KBM-7 (cell line): Measurements from ENCODE around the gene KMT2B.

Experiments used
- DNase-seq: peaks from one replicate; pipeline ENCODE4 v3.0.0-alpha.2; 2015
- in situ Hi-C: fragments of 300-500 bp; cut with MboI; formaldehyde crosslinking; loops from 2 replicates; pipeline ENCODE4 v1.14.3; 2020; ENCODE audit warnings: low sequenced_read_pairs, low pct_unique_long_range_greater_than_20kb, mixed read lengths

KMT2B gene

DNA sequence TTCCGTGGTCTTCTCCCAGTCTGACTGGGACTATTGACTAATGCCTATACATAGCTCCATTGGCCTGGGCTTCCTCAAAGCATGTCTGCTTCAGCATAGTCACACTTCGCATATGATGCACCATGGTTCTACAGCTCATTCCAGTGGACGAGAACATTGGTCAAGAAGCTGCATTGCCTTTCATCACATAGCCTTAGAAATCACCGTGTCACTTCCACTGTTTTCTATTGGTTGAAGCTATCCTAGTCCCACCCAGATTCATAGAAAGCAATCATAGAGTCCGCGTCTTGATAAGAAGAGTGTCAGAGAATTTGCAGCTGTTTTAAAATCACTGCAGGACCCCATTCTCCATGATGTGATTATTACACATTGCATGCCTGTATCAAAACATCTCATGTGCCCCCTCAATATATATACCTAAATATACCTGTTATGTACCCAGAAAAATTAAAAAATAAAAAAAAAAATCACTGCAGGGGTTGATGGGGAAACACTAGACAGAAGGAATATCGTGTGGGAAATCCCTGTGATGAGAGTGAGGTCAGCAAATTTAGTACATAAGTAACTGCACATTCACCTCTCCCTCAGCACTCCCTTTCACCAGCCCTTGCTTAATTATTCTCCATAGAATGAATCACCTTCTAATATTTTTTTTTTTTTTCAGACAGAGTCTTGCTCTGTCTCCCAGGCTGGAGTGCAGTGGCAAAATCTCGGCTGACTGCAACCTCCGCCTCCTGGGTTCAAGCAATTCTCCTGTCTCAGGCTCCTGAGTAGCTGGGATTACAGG lies 55.4 kb downstream of the KMT2B start:
- in situ Hi-C loops: no loop called here
- no peak for DNase-seq

DNA sequence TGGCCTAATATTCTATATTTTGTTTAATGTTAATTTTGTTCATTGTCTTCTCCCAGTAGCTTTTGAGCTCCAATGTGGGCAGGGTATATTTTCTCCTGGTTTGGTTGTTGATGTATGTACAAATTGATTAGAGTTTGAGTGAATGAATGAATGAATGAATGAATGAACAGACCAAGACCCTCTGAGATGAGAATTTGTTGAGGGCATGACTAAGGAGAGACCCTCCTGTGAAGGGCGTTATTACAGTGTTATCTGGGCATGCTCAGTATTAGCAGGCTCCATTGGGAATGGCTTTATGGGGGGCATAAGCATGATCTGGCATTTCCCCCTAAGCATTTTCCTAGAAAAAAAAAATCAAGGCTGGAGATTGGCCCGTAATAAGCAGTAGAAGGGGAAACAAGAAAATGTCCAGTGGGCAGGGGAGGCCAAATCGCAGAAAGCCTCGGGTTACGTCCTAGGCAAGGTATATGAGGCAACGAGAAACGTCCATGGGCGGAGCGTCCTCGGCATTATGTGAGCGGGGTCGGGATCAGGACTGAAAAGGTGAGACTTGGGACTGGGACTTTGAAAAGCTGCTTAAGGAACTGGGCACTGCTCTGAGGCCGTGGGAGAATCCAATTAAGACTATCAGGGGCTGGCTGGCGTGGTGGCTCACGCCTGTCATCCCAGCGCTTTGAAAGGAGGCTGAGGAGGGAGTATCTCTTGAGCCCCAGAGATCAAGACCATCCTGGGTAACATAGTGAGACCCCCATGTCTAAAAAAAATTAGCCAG lies 56.7 kb downstream of the KMT2B start:
- DNase-seq: no peak
- in situ Hi-C loops: no loop called here

DNA sequence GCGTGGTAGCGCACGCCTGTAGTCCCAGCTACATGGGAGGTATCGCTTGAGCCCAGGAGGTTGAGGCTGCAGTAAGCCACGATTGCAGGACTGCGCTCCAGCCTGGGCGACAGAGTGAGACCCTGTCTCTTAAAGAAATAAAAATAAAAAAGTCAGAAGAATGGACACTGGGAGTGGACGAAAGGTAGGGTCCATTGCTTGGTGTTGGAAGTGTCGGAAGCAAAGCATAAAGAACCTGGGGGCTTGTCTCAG lies 57.2 kb downstream of the KMT2B start:
- in situ Hi-C loops: no loop called here
- DNase-seq: no peak

DNA sequence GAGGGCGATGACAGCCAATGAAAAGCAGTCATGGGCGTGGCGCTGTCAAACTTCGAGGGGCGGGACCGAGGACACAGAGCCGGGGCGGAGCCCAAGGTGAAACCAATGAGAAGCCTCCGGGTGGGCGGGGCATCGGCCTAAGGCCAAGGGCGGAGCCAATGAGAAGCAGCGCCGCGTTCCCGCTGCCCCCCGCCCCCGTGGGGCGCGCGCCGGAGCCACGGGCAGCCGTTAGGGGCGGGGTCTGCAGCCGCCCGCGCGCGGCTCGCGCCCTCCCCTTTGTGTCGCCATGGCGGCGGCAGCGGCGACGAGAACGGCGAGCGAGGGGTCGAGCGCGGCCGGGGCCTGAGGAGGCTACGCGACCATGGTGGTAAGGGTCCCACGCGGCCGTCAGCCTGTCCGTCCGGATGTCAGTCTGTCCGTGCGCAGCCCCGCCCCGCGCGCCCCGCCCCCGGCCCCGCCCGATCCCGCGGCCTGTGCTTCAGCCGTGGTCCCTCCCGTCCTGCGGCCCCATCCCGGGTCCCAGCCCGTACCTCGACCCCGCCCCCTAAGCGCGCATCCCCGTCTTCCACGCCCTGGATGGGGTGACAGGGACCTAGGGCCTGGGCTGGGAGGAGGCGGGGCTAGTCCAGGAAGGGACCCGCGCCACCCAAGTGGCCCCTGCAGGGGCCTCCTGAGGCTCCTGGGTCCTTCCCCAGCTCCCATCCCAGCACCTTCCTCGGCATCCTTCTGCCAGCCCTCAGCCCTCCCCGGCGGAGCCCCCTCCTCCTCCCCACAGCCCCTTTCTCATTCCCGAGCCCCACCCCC lies 57.7 kb downstream of the KMT2B start, which contains the start of gene ARHGAP33:
Gene ARHGAP33, plus strand, starts transcription at position 267 of the 804 bp plus-strand sequence. Its CDS starts 95 bp downstream, at position 362.
- in situ Hi-C loops: no loop called here
- DNase-seq: peak; percentile 96

DNA sequence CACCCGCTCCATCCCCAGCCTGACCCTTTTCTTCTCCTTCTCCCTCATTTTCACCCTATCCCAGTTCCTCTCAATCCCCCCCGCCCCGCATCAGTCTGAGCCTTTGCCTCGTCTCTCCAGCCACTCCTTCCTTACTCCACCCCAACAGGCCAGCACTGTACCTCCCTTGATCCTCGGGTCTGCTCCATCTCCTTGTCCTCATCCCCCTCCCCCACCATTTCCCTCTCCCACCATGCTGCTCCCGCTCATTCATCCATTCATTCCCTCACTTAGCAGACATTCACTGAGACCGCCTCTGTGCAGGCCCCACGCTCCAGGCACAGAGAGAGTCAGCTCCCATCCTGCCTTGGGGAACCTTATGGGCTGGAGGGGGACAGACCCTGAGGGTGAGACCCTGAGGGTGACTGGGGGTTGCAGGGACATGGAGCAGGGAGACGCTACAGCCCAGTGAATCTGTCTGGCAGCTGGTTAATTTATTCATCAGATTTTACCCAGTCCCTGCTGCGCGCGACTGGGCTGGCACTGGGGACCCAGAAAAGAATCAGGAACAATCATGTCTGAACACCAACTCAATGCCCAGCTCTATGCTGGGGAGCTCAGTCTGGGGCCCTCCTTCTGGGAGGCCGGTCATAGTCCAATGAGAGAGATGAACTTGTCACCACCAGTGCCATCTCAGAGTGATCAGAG lies 58.4 kb downstream of the KMT2B start:
- in situ Hi-C loops: no loop called here
- DNase-seq: no peak

DNA sequence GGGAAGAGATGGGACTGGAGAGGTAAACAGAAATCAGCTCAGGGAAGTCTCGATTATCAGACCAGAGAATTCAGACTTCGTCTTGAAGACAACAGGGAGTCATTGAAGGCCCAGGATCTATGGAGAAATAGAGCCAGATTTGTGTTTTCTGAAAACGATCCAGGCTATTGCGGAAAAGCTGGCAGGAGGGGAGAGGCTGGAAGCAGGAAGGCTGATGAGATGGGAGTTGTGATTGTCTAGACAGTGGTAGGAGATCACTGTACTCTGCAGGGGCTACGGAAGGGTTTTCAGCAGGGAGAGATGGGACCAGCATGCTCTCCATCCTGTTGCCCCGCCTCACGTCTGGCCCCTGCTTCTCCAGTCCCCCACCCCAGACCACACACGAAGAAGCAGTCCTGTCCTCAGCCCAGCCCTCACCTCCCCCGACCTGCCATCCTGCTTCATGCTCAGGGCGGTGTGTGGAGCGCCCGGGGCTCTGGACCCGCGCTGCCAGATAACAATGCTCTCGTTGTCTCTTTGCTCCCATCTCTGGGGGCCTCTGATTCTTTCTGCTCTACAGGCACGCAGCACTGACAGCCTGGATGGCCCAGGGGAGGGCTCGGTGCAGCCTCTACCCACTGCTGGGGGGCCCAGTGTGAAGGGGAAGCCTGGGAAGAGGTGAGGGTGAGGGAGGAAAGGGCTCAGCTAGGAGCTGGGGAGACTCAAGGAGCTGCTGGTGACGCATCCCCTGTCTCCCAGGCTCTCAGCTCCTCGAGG lies 59.5 kb downstream of the KMT2B start:
- no peak for DNase-seq
- in situ Hi-C loops: no loop called here

DNA sequence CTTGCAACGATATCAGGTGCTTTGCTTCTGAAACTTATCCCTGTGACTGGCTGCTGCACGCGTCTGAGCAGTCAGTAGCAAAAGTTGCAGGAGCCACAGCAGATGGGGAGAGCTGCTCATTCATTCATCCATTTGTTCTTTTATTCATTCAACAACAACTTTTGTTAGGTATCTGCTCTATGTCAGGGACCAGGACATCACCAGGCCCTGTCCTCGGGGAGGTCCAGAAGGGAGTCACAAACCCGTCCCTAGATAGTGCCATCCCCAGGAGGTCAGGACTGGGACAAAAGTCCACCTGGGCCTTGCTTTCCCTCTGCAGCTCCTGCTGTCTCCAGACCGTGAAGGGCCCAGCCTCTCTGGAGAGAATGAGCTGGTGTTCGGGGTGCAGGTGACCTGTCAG lies 60.2 kb downstream of the KMT2B start:
- DNase-seq: no peak
- in situ Hi-C loops: no loop called here

DNA sequence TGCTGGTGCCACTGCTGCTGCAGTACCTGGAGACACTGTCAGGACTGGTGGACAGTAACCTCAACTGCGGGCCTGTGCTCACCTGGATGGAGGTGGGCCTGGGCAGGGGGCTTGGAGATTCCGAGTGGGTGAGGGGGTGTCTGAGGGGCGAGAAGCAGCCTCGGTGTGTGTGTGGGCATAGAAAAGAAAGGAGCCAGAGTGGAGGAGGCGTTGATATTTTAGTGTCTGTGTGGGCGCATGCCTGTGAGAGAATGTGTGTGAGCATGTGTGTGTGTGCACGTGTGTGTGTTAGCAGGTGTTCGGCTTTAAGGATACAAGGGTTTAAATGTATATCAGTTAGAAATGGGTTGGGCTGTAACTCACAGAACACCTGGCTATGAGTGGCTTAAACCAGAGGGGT lies 61.2 kb downstream of the KMT2B start:
- no peak for DNase-seq
- in situ Hi-C loops: no loop called here

DNA sequence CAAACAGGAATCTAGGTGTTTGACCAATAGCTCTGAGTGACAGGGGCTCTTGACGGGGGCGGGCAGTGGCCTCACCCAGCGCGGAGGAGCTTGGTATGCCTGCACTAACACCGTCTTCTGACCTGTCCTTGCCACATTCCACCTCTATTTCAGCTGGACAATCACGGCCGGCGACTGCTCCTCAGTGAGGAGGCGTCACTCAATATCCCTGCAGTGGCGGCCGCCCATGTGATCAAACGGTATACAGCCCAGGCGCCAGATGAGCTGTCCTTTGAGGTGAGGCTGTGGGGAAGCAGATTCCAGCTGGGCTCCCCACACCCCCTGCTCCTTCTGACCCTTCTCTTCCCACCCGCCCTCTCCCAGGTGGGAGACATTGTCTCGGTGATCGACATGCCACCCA lies 62.3 kb downstream of the KMT2B start:
- in situ Hi-C loops: no loop called here
- no peak for DNase-seq

DNA sequence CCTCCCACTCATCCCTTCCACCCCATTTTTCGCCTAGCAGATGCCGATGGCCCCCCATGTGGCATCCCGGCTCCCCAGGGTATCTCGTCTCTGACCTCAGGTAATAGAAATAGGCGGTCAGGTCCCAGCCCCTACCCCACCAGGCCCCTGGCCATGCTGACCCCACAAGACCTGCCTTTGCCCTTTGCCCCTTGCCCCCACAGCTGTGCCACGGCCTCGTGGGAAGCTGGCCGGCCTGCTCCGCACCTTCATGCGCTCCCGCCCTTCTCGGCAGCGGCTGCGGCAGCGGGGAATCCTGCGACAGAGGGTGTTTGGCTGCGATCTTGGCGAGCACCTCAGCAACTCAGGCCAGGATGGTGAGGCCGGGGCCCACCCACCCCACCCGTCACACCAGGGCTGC lies 62.9 kb downstream of the KMT2B start:
- in situ Hi-C loops: no loop called here
- no peak for DNase-seq

DNA sequence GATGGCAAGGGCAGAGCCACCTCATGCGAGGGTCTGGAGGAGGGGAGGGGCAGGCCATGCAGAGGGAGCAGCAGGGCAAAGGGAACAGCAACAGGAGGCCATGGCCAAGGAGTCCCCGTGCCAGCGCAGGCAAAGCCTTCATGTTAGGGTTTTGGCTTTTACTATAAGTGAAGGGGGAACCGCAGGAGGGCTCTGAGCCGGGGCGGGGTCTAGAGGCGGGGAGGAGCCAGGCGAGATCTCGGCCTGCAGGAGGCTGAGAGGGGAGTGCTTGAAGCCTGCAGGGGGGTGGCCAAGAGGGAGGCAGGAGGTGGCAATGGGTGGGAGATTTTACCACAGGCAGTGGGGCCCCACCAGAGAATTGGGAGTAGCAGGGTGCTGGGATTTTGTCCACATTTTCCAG lies 63.8 kb downstream of the KMT2B start:
- DNase-seq: no peak
- in situ Hi-C loops: no loop called here

DNA sequence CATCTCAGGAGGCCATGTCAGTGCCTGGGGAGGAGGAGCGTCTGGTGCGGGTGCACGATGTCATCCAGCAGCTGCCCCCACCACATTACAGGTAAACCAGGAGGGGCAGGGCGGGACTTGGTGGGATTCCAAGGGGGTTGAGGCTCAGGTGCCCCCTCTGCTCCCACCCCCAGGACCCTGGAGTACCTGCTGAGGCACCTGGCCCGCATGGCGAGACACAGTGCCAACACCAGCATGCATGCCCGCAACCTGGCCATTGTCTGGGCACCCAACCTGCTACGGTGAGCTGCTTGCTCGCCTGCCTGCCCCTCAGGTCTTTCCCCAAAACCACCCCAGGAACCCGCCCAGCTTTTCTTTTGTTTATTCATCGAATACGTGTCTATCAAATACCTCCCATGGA lies 64.8 kb downstream of the KMT2B start:
- no peak for DNase-seq
- in situ Hi-C loops: no loop called here

DNA sequence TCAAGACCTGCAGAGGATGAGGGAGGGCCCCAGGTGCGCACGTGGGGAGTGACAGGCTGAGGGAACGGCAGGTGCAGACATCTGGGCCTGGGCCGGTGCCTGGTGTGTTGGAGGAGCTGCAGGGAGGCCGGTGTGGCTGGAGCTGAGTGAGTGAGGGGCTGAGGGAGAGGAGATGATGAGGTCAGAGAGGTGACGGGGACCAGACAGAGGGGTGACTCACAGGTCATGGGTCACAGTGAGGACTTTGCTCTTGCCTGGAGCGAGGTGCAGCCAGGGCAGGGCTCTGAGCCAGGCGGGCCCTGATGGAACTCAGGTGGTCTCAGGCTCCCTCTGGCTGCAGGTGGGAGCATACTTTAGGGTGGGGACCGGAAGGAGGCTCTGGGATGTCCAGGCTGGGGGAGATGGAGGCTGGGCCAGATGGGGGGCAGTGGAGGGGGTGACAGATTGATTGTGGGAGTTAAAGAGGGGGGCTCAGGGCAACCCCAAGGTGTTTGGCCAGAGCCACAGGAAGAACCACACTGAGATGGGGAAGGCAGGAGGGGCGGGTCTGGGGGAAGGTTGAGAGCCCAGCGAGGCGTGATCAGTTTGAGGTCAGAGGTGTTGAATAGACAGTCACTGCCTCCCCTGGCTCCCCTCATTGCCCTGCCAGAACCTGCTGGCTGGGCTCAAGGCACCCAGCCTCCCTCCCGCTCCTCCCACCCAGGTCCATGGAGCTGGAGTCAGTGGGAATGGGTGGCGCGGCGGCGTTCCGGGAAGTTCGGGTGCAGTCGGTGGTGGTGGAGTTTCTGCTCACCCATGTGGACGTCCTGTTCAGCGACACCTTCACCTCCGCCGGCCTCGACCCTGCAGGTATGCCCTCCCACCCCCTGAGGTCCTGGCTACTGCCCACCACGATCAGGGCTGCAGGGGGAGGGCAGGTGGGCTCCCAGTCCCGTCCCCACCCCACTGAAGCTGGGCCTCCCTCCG lies 65.9 kb downstream of the KMT2B start:
- no peak for DNase-seq
- in situ Hi-C loops: no loop called here

DNA sequence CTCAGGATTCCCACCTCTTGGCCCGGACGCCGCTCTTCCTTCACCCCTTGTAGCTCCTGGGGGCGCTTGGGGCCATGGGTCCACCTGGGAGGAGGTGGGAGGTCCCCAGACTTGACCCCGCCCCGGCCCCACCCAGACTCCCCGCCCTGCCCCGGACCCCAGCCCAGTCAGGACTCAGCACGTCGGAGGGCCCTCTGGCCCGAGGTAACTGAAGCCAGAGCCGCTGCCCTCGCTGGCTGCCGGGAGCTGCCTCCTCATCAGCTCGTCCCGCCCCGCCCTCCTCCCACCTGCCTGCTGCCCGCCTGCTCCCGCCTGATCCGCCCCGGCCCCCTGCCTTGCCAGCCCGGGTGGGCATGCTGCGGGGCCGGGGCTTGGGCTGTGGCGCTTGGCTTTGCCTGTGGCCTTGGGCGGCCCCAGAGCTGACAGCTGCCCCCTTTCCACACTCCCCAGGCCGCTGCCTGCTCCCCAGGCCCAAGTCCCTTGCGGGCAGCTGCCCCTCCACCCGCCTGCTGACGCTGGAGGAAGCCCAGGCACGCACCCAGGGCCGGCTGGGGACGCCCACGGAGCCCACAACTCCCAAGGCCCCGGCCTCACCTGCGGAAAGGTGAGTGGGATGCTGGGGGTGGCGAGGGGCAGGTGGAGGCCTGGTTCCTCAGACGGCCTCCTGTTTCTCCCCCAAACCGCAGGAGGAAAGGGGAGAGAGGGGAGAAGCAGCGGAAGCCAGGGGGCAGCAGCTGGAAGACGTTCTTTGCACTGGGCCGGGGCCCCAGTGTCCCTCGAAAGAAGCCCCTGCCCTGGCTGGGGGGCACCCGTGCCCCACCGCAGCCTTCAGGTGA lies 66.9 kb downstream of the KMT2B start:
- in situ Hi-C loops: no loop called here
- no peak for DNase-seq

DNA sequence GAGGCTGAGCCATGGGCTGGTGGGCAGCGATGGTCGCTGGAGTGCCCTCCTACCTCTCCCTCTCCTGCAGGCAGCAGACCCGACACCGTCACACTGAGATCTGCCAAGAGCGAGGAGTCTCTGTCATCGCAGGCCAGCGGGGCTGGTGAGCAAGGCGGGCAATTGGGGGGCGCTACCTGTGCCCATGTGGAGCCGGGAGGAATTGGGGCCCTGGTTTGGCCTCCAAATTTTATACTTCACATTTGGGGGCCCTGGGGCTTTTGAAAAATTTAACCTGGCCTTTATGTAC lies 67.5 kb downstream of the KMT2B start:
- no peak for DNase-seq
- in situ Hi-C loops: no loop called here

DNA sequence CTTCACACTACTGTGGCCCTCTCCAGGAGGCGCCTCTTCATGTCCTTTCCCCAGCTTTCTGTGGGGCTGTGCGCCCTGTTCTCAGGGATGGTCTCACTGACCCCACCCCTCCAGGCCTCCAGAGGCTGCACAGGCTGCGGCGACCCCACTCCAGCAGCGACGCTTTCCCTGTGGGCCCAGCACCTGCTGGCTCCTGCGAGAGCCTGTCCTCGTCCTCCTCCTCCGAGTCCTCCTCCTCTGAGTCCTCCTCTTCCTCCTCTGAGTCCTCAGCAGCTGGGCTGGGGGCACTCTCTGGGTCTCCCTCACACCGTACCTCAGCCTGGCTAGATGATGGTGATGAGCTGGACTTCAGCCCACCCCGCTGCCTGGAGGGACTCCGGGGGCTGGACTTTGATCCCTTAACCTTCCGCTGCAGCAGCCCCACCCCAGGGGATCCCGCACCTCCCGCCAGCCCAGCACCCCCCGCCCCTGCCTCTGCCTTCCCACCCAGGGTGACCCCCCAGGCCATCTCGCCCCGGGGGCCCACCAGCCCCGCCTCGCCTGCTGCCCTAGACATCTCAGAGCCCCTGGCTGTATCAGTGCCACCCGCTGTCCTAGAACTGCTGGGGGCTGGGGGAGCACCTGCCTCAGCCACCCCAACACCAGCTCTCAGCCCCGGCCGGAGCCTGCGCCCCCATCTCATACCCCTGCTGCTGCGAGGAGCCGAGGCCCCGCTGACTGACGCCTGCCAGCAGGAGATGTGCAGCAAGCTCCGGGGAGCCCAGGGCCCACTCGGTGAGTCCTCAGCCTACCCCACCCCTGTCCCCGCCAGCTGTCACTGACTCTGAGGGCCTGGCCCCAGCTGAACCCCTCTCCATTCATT lies 68.7 kb downstream of the KMT2B start:
- DNase-seq: no peak
- in situ Hi-C loops: no loop called here
